CD4-positive, alpha-beta T cell (primary cell): Measurements from ENCODE around the gene SERPINB12. TPM values are rescaled to one million over a fixed set of nuclear protein-coding genes. Genes with fewer than 3 reads are reported as not detected.

Source experiments
- ATAC-seq: fragments of 200-7000 bp; cut with Tn5 transposase; one replicate; pipeline ENCODE4 v1.10.0; 2022; ENCODE audit warnings: mild to moderate bottlenecking; ENCODE audit not compliant: poor library complexity
- CTCF ChIA-PET: fragments of 350-600 bp; sonication (Branson Sonifier 250); formaldehyde crosslinking; loops from one replicate; lab custom pipeline; 2021; ENCODE audit warnings: antibody characterized with exemption, inconsistent platforms; lab: Charles Lee
- POLR2A ChIA-PET: fragments of 350-600 bp; sonication (Branson Sonifier 250); formaldehyde crosslinking; loops from one replicate; lab custom pipeline; 2021; ENCODE audit warnings: antibody characterized with exemption, inconsistent platforms; lab: Charles Lee
- DNase-seq, 14 experiments: peaks; one replicate each; pipeline ENCODE4 v3.0.0-alpha.2; 2013 to 2020; ENCODE audit warnings: mixed read lengths in 2 of 14
- H3K27ac ChIP-seq, 2 donors: one replicate each; pipeline versions ENCODE4 v1.5.1 to v1.7.0; 2013; ENCODE audit warnings: low read length in 2 of 2, low read depth in 1 of 2, mild to moderate bottlenecking in 1 of 2
- H3K27me3 ChIP-seq, 2 experiments: 1 replicate in 1 of 2; 2 replicates in 1 of 2; pipeline versions ENCODE4 v1.6.1 to v1.7.0; 2013; ENCODE audit warnings: low read length in 2 of 2, control low read depth in 1 of 2, mild to moderate bottlenecking in 1 of 2, moderate library complexity in 1 of 2; ENCODE audit not compliant: insufficient read depth in 2 of 2, control insufficient read depth in 1 of 2
- H3K36me3 ChIP-seq: one replicate; pipeline ENCODE4 v1.6.1; 2013; ENCODE audit warnings: low read length, control low read depth; ENCODE audit not compliant: insufficient read depth
- H3K4me1 ChIP-seq: one replicate; pipeline ENCODE4 v1.6.1; 2013; ENCODE audit warnings: low read length, control low read depth; ENCODE audit not compliant: insufficient read depth
- H3K4me3 ChIP-seq: one replicate; pipeline ENCODE4 v1.5.1; 2013; ENCODE audit warnings: mild to moderate bottlenecking, low read length, moderate library complexity
- H3K9me3 ChIP-seq, 2 experiments: 1 replicate in 1 of 2; 2 replicates in 1 of 2; pipeline versions ENCODE4 v1.6.1 to v1.7.0; 2013; ENCODE audit warnings: low read length in 2 of 2, mild to moderate bottlenecking in 2 of 2, control low read depth in 1 of 2, moderate library complexity in 1 of 2; ENCODE audit not compliant: control insufficient read depth in 1 of 2, insufficient read depth in 1 of 2
- H3K27ac Mint-ChIP-seq: one replicate; pipeline ENCODE4 v1.8.0; 2020; ENCODE audit warnings: mixed read lengths
- H3K27me3 Mint-ChIP-seq: one replicate; pipeline ENCODE4 v1.8.0; 2021; ENCODE audit warnings: mixed read lengths
- H3K36me3 Mint-ChIP-seq: one replicate; pipeline ENCODE4 v1.8.0; 2021; ENCODE audit warnings: low read depth, mixed read lengths
- H3K4me1 Mint-ChIP-seq: one replicate; pipeline ENCODE4 v1.8.0; 2021; ENCODE audit warnings: low read depth, mixed read lengths
- H3K4me3 Mint-ChIP-seq: one replicate; pipeline ENCODE4 v1.8.0; 2020; ENCODE audit warnings: mild to moderate bottlenecking, mixed read lengths
- H3K9me3 Mint-ChIP-seq: one replicate; pipeline ENCODE4 v1.8.0; 2020; ENCODE audit warnings: mixed read lengths
- CTCF ChIP-seq: fragments of 200-600 bp; IDR thresholded peaks from one replicate; pipeline ENCODE4 v1.8.0; 2022; ENCODE audit warnings: antibody characterized with exemption, mild to moderate bottlenecking
- intact Hi-C, 2 experiments: fragments of 100-400 bp; cut with DNase I in 1 of 2; cut with micrococcal nuclease in 1 of 2; formaldehyde crosslinking; loops; one replicate each; pipeline versions ENCODE4 v1.15.1 to v1.9.0; 2023 to 2025; cut with DNase I, micrococcal nuclease
- total RNA-seq, 174 experiments: library from RNA in 2 of 174; stranded (reverse) in 2 of 174; gene quantifications; one replicate each; pipeline ENCODE4 v1.2.3 and lab custom pipeline; 2021 to 2026

The SERPINB12 gene
- total RNA-seq, 2 experiments from 2014 or later = not detected

DNA sequence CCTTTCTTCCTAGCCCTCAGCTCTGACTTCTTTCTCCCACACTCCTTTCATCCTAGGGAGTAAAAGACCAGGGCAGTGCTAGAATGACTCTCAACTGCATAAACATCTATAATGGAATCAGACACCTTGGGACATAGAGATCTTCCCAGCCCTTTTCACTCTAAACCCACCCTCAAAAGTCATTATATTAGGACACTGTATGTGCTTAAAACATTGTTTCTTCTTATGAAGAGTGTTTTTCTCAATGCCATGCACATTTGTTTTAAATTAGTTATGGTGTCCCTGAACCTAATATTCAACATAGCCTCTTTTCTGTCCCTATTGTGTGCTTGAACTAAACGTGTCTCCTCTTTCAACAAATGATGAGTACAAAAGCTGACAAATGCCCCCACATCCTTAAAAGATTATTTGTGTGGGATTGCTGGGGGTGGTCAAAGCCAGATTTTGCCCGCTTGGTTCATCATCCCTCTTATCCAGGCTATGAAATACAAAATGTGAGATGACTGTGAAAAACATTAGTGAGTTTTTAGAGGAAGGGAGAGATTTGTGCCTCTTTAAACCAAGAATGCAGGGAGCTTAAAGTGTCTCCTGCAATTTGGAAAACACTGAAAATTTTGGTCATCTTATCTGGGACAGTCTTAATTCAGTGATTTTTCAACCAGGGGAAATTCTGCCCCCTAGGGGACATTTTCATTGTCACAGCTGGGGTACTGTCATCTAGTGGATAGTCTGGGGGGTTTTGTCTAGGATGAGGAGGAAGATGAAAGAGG is 36.4 kb upstream of the SERPINB12 start:
- Histone ChIP-seq H3K27me3 (peaks cover 2 to 21% of the 10 kb centered on the region in 2 experiments), H3K4me3 (no peak overlapping the region), H3K27ac (no peak overlapping the region), H3K9me3 (no peaks in the 10 kb centered on the region), H3K4me1 (no peaks in the 10 kb centered on the region), H3K36me3 (no peaks in the 10 kb centered on the region)
- ChIA-PET POLR2A (no interaction called here), CTCF (no interaction called here)
- Mint-ChIP-seq H3K27me3 (peaks cover 35% of the 10 kb centered on the region), H3K36me3 (no peaks in the 10 kb centered on the region), H3K4me1 (no peaks in the 10 kb centered on the region), H3K4me3 (no peak overlapping the region), H3K27ac (no peak overlapping the region), H3K9me3 (no peaks in the 10 kb centered on the region)
- ATAC-seq (no peak), DNase-seq (peak in 3 of 14 experiments; percentile 13 to 15 (median 13))
- TF ChIP-seq CTCF = no peak
- intact Hi-C loops = no loop called here

DNA sequence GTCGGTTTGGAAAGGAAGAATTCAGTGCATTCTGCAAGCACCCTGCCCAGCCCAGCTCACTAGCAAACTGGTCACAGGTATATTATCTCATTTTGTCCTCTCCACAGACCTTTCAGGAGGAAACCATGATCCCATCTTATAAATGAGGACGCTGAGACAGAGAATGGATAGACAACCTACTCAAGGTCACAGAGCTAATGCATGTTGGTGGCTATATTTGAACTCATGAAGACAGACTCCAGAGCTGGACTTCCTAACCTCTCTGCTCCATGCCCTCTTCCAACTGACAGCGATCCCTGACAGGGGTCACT is 35.9 kb upstream of the SERPINB12 start:
- ChIA-PET CTCF (no interaction called here), POLR2A (no interaction called here)
- intact Hi-C loops = no loop called here
- H3K27me3 ChIP-seq = peaks cover 5 to 22% of the 10 kb centered on the region in 2 experiments
- no peaks in the 10 kb centered on the region for H3K4me1 ChIP-seq
- no peak overlapping the region for H3K27ac ChIP-seq
- H3K9me3 Mint-ChIP-seq = no peaks in the 10 kb centered on the region
- ATAC-seq (no peak), DNase-seq (no peak)
- no peak overlapping the region for H3K27ac Mint-ChIP-seq
- no peak for TF ChIP-seq CTCF
- H3K4me3 ChIP-seq = no peak overlapping the region
- peaks cover 37% of the 10 kb centered on the region for H3K27me3 Mint-ChIP-seq
- H3K36me3 Mint-ChIP-seq = no peaks in the 10 kb centered on the region
- H3K9me3 ChIP-seq = no peaks in the 10 kb centered on the region
- H3K4me3 Mint-ChIP-seq = no peak overlapping the region
- no peaks in the 10 kb centered on the region for H3K36me3 ChIP-seq
- H3K4me1 Mint-ChIP-seq = no peaks in the 10 kb centered on the region

DNA sequence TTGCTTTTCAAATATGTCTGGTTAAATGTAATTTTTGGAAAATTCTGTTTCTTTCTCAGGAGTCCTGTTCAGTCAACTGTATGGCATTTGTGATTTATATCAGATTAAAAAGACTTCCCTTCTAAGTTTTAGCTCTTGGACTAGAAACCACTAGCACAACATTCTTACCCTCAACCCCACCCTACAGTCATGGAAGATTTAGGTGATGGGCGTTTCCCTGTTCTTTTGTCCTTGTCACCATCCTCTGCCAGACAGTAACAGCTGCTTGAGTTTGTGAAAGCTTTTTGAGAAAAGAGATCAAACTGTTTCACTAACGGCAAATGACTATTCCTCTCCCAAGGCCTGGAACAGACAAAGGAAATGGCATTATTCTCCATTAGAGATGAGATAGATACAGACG is 33.6 kb upstream of the SERPINB12 start:
- no peaks in the 10 kb centered on the region for H3K4me1 ChIP-seq
- no peak overlapping the region for H3K4me3 ChIP-seq
- H3K27ac ChIP-seq = no peak overlapping the region
- peaks cover 56% of the 10 kb centered on the region for H3K27me3 Mint-ChIP-seq
- peaks cover 7 to 22% of the 10 kb centered on the region in 2 experiments for H3K27me3 ChIP-seq
- H3K27ac Mint-ChIP-seq = no peak overlapping the region
- H3K9me3 ChIP-seq = no peaks in the 10 kb centered on the region
- no peaks in the 10 kb centered on the region for H3K36me3 ChIP-seq
- no peaks in the 10 kb centered on the region for H3K4me1 Mint-ChIP-seq
- H3K9me3 Mint-ChIP-seq = no peaks in the 10 kb centered on the region
- ChIA-PET POLR2A (no interaction called here), CTCF (interaction anchor here (2.0 kb wide), 1 partner anchor 10 kb away, joined by 6 read pairs; no protein-coding TSS in a partner anchor)
- DNase-seq = no peak
- no peaks in the 10 kb centered on the region for H3K36me3 Mint-ChIP-seq
- intact Hi-C loops = no loop called here
- no peak for TF ChIP-seq CTCF
- ATAC-seq = no peak
- H3K4me3 Mint-ChIP-seq = no peak overlapping the region
